LNCaP clone FGC (cell line): ENCODE data around the gene WASHC3.

Experiments used
- DNase-seq: peaks from one replicate; pipeline ENCODE4 v3.0.0-alpha.2; 2011; ENCODE audit warnings: low read depth
- H3K4me3 ChIP-seq: 2 replicates; pipeline ENCODE4 v1.5.1; 2011; ENCODE audit warnings: mild to moderate bottlenecking, low read depth, low read length, control low read depth
- TF ChIP-seq, protein P1 (sequence below): IDR thresholded peaks from 2 replicates; pipeline ENCODE4 v1.5.1; 2012; ENCODE audit warnings: mild to moderate bottlenecking; ENCODE audit not compliant: control insufficient read depth, insufficient read depth; ENCODE audit errors: extremely low read depth

Gene WASHC3

DNA sequence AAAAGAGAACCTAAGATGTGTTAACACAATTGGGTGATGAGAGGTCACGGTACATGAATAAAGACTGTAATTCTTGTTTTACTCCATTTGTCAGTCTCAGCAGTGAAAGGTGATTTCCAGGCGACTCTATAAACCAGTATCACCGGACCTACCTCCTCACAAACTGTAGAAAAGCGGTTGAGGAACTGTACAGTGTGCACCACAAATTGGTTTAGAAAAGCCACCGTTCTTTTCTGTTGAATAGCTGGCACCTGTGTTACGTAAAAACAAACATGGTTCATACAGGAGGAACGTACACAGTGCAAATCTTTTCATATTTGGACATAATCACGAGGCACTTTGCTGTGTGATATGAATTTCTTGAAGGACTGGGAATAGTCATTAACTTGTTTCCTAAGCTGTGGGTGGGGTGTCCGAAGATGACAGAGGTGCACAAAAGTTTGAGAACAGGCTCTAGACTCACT lies 663 bp downstream of the WASHC3 start:
- TF ChIP-seq, protein P1, sequence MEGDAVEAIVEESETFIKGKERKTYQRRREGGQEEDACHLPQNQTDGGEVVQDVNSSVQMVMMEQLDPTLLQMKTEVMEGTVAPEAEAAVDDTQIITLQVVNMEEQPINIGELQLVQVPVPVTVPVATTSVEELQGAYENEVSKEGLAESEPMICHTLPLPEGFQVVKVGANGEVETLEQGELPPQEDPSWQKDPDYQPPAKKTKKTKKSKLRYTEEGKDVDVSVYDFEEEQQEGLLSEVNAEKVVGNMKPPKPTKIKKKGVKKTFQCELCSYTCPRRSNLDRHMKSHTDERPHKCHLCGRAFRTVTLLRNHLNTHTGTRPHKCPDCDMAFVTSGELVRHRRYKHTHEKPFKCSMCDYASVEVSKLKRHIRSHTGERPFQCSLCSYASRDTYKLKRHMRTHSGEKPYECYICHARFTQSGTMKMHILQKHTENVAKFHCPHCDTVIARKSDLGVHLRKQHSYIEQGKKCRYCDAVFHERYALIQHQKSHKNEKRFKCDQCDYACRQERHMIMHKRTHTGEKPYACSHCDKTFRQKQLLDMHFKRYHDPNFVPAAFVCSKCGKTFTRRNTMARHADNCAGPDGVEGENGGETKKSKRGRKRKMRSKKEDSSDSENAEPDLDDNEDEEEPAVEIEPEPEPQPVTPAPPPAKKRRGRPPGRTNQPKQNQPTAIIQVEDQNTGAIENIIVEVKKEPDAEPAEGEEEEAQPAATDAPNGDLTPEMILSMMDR: no peak
- DNase-seq: peak; percentile 82
- H3K4me3 ChIP-seq: peak overlapping the region; percentile 89

DNA sequence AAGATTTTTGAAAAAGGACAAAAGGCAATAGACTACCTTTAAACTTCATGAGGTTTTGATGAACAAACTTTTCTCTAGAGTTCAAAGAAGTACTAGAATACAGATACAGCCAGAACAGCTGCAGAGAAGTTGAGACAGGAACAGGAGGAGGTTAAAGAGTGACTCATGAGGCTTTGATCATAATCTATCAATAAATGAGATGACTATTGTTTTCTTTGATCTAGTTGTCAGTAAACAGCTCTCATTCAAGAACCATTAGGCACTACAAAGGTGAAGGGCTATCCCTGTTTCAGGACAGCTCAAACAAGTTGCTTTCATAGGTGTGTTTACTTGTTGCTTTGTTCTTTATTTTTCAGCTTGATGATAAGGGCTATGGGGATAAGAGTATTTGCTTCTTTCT lies 2.4 kb downstream of the WASHC3 start:
- H3K4me3 ChIP-seq: no peak overlapping the region
- TF ChIP-seq, protein P1: no peak
- DNase-seq: no peak

GRCh38 chr12:102054345-102054744 lies 7.4 kb downstream of the WASHC3 start:
- no peak overlapping the region for H3K4me3 ChIP-seq
- TF ChIP-seq, protein P1: no peak
- no peak for DNase-seq

DNA sequence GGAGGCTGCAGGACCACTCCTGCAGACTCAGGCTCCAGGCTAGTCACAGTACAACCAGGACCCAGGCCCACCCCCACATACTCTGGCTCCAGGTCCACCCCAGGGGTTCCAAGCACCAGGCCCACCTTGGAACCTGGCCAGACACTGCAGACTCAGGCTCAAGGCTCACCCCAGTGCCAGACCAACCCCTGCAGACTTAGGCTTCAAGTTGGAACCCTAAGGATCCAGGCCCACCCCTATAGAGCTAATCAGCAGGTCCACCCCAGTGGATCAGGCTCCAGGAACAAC lies 8.8 kb downstream of the WASHC3 start:
- no peak overlapping the region for H3K4me3 ChIP-seq
- DNase-seq: no peak
- TF ChIP-seq, protein P1: no peak

GRCh38 chr12:102052192-102053061 lies 9.4 kb downstream of the WASHC3 start:
- TF ChIP-seq, protein P1: no peak
- H3K4me3 ChIP-seq: no peak overlapping the region

DNA sequence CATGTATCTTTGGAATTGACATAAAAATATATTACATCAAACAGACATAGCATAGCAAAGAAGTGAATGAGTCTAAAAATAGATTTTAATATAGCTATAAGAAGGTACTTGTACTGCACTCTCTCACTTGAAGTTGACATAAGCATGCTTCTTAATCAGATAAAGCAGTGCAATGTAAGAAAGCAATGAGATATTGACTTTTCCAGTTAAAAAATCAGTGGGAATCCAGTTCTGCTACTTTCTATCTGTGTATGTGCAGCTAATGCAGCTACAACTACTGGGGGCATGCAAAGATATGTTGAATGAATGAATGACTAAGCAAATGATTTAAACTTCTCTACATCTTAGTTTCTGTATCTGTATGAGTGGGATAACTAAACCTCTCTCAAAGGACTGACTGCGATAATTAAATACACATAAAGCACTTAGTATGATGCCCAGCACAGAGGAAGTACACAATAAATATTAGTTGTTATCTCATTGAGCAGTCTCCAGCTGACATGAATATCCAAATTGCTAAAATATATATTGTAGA lies 10.3 kb downstream of the WASHC3 start:
- DNase-seq: peak; percentile 75
- TF ChIP-seq, protein P1: no peak
- H3K4me3 ChIP-seq: no peak overlapping the region

More at GRCh38 chr12:102052192-102053061, 9.4 kb downstream of the WASHC3 start:
- DNase-seq: no peak
